ENCODE results near the gene CCDC127. TPM values are rescaled to one million over a fixed set of nuclear protein-coding genes. Genes with fewer than 3 reads are reported as not detected.
"Not testable (repeated sequence)": the region's sequence is repeated elsewhere in the genome, so short reads cannot be mapped to it uniquely, and the experiment has no call there.

Gene CCDC127
- total RNA-seq, 1 donor from 2014 or later, result 7.0 TPM

DNA sequence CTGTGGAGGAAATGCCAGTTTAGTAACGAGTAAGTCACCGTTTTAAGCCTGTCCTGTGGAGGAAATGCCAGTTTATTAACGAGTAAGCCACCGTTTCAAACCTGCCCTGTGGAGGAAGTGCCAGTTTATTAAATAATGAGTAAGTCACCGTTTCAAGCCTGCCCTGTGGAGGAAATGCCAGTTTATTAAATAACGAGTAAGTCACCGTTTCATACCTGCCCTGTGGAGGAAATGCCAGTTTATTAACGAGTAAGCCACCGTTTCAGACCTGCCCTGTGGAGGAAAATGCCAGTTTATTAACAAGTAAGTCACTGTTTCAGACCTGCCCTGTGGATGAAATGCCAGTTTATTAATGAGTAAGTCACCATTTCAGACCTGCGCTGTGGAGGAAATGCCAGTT, 34.6 kb upstream of the CCDC127 start:
- Histone ChIP-seq H3K9ac (no peak overlapping the region), H3K9me3 (ENCODE audit: low read depth) (no peaks in the 10 kb centered on the region), H3K27ac (no peak overlapping the region), H3K4me2 (no peak overlapping the region), H3K4me3 (no peak overlapping the region), H3F3A (ENCODE audit: low read depth) (peaks cover 10% of the 10 kb centered on the region), H3K4me1 (no peaks in the 10 kb centered on the region), H3K27me3 (no peaks in the 10 kb centered on the region), H3K79me2 (ENCODE audit: low read depth) (no peaks in the 10 kb centered on the region), H3K36me3 (peaks cover 21% of the 10 kb centered on the region), H2AFZ (replicated peaks) (no peak overlapping the region), H4K20me1 (ENCODE audit: low read depth) (no peaks in the 10 kb centered on the region)
- no peaks in the 10 kb centered on the region for H3K9me3 Mint-ChIP-seq
- peaks cover 38% of the 10 kb centered on the region for H3K36me3 Mint-ChIP-seq
- H3K27ac Mint-ChIP-seq, result no peak overlapping the region
- H3K4me1 Mint-ChIP-seq, result no peaks in the 10 kb centered on the region
- no peak overlapping the region for H3K4me3 Mint-ChIP-seq
- DNase-seq (ENCODE audit: low spot score), result no peak
- no peaks in the 10 kb centered on the region for H3K27me3 Mint-ChIP-seq (ENCODE audit: insufficient read depth, low read depth)
- TF ChIP-seq, protein P1, sequence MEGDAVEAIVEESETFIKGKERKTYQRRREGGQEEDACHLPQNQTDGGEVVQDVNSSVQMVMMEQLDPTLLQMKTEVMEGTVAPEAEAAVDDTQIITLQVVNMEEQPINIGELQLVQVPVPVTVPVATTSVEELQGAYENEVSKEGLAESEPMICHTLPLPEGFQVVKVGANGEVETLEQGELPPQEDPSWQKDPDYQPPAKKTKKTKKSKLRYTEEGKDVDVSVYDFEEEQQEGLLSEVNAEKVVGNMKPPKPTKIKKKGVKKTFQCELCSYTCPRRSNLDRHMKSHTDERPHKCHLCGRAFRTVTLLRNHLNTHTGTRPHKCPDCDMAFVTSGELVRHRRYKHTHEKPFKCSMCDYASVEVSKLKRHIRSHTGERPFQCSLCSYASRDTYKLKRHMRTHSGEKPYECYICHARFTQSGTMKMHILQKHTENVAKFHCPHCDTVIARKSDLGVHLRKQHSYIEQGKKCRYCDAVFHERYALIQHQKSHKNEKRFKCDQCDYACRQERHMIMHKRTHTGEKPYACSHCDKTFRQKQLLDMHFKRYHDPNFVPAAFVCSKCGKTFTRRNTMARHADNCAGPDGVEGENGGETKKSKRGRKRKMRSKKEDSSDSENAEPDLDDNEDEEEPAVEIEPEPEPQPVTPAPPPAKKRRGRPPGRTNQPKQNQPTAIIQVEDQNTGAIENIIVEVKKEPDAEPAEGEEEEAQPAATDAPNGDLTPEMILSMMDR (IDR thresholded peaks at IDR 0.05), result no peak

DNA sequence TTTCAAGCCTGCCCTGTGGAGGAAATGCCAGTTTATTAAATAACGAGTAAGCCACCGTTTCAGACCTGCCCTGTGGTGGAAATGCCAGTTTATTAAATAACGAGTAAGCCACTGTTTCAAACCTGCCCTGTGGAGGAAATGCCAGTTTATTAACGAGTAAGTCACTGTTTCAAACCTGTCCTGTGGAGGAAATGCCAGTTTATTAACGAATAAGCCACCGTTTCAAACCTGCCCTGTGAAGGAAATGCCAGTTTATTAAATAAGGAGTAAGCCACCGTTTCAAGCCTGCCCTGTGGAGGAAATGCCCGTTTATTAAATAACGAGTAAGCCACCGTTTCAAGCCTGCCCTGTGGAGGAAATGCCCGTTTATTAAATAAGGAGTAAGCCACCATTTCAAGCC, 34.0 kb upstream of the CCDC127 start:
- H3K36me3 Mint-ChIP-seq, result peaks cover 33% of the 10 kb centered on the region
- H3K9me3 ChIP-seq (ENCODE audit: low read depth); H3K9ac ChIP-seq; H3K27me3 ChIP-seq; H4K20me1 ChIP-seq (ENCODE audit: low read depth); H3K4me1 ChIP-seq; H3K4me1 Mint-ChIP-seq; H3K27ac Mint-ChIP-seq; H3K4me2 ChIP-seq; H3K4me3 Mint-ChIP-seq; H2AFZ ChIP-seq (replicated peaks); DNase-seq (ENCODE audit: low spot score); H3K27ac ChIP-seq; H3F3A ChIP-seq (ENCODE audit: low read depth); H3K4me3 ChIP-seq; H3K9me3 Mint-ChIP-seq; H3K79me2 ChIP-seq (ENCODE audit: low read depth); H3K27me3 Mint-ChIP-seq (ENCODE audit: insufficient read depth, low read depth): not testable (repeated sequence)
- H3K36me3 ChIP-seq, result peaks cover 19% of the 10 kb centered on the region

DNA sequence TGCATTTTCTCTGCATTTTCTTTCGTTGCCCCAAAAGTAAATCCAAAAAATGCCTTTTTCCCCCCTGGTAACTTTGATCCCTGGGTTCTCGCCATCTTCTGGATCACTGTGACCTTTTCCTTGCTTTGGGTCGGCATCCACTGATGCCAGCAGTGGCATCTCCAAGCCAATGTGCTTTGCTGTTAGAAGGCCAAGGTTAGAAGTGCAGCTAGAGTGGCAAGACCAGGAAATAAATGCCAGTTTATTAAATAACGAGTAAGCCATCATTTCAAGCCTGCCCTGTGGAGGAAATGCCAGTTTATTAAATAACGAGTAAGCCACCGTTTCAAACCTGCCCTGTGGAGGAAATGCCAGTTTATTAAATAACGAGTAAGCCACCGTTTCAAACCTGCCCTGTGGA, 33.6 kb upstream of the CCDC127 start:
- not testable (repeated sequence) for H3K4me2 ChIP-seq; H4K20me1 ChIP-seq (ENCODE audit: low read depth); H3K4me1 Mint-ChIP-seq; H3K4me1 ChIP-seq; H3K79me2 ChIP-seq (ENCODE audit: low read depth); H3K9ac ChIP-seq; H2AFZ ChIP-seq (replicated peaks); H3K27me3 ChIP-seq; H3K27me3 Mint-ChIP-seq (ENCODE audit: insufficient read depth, low read depth); H3K4me3 ChIP-seq; H3K4me3 Mint-ChIP-seq; H3K27ac Mint-ChIP-seq; H3K27ac ChIP-seq; DNase-seq (ENCODE audit: low spot score); H3K9me3 ChIP-seq (ENCODE audit: low read depth); H3K9me3 Mint-ChIP-seq; H3F3A ChIP-seq (ENCODE audit: low read depth)
- peaks cover 29% of the 10 kb centered on the region for H3K36me3 Mint-ChIP-seq
- peaks cover 16% of the 10 kb centered on the region for H3K36me3 ChIP-seq

DNA sequence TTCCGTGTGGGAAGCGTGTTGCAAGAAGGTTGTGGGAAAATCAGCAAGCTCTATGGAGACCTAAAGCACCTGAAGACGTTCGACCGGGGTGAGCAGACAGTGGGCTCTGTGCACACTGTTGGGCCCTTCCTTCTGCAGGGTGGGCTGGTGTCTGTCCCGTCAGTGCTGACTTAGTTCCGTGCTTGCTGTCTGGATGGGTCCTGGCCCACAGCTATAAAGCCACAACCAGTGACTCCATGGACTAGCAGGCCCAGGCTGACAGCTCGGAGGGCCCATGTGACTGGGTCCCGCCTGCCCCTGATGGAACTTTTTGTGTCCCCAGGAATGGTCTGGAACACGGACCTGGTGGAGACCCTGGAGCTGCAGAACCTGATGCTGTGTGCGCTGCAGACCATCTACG, 33.1 kb upstream of the CCDC127 start:
- not testable (repeated sequence) for H3F3A ChIP-seq (ENCODE audit: low read depth); H3K27me3 Mint-ChIP-seq (ENCODE audit: insufficient read depth, low read depth); H3K27ac ChIP-seq; H3K4me1 Mint-ChIP-seq; H3K9me3 Mint-ChIP-seq; H3K4me3 Mint-ChIP-seq; H3K9ac ChIP-seq; H3K27ac Mint-ChIP-seq; H3K4me2 ChIP-seq; H3K79me2 ChIP-seq (ENCODE audit: low read depth); H3K4me1 ChIP-seq; H4K20me1 ChIP-seq (ENCODE audit: low read depth); H3K9me3 ChIP-seq (ENCODE audit: low read depth); H2AFZ ChIP-seq (replicated peaks); H3K27me3 ChIP-seq; DNase-seq (ENCODE audit: low spot score); H3K4me3 ChIP-seq
- peaks cover 25% of the 10 kb centered on the region for H3K36me3 Mint-ChIP-seq
- peaks cover 16% of the 10 kb centered on the region for H3K36me3 ChIP-seq

DNA sequence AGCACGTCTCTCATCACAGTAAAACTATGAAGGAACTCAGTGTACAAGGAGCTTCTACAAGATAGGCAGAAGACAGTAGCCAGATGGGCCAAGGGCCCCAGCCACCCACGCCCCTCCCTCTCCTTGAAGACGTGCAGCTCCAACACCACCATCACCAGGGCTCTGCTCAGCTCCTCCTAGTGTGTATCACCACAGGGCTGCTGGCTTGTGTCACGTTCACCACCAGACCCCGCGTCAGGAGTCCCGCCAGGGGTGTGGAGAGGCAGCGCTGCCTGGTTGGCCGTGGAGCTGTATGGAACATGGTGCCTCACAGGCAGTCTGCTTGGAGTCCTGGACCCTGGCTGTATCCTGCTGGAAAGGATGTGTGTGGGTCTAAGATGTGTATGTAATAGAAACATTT, 32.4 kb upstream of the CCDC127 start:
- not testable (repeated sequence) for H3K9ac ChIP-seq; H3K27ac ChIP-seq; H3K4me3 ChIP-seq; H2AFZ ChIP-seq (replicated peaks); H3K4me1 ChIP-seq; H3K79me2 ChIP-seq (ENCODE audit: low read depth); H3K27me3 Mint-ChIP-seq (ENCODE audit: insufficient read depth, low read depth); H3F3A ChIP-seq (ENCODE audit: low read depth); H3K27me3 ChIP-seq; H3K4me3 Mint-ChIP-seq; H3K4me1 Mint-ChIP-seq; H3K27ac Mint-ChIP-seq; H3K9me3 Mint-ChIP-seq; H3K9me3 ChIP-seq (ENCODE audit: low read depth); H4K20me1 ChIP-seq (ENCODE audit: low read depth); DNase-seq (ENCODE audit: low spot score); H3K4me2 ChIP-seq
- H3K36me3 ChIP-seq, result peaks cover 16% of the 10 kb centered on the region
- H3K36me3 Mint-ChIP-seq, result peaks cover 22% of the 10 kb centered on the region

DNA sequence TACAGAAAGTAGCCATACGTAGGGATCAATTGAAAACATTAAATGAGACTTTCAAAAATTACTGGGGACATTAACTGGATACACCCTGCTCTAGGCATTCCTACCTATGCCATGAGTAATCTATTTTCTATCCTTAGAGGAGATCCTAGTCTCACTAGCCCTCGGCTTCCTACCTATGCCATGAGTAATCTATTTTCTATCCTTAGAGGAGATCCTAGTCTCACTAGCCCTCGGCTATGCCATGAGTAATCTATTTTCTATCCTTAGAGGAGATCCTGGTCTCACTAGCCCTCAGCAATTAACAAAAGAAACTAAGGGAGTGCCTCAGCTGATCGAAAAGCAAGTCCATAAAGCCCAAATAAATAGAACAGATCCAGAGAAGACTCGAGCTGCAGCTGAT, 27.8 kb upstream of the CCDC127 start:
- H3K4me1 Mint-ChIP-seq; H3F3A ChIP-seq (ENCODE audit: low read depth); H3K4me2 ChIP-seq; H3K27ac Mint-ChIP-seq; H3K9me3 Mint-ChIP-seq; H3K9ac ChIP-seq; H3K27me3 ChIP-seq; H3K9me3 ChIP-seq (ENCODE audit: low read depth); H3K27ac ChIP-seq; H3K4me3 Mint-ChIP-seq; H2AFZ ChIP-seq (replicated peaks); H4K20me1 ChIP-seq (ENCODE audit: low read depth); H3K27me3 Mint-ChIP-seq (ENCODE audit: insufficient read depth, low read depth); DNase-seq (ENCODE audit: low spot score); H3K4me1 ChIP-seq; H3K79me2 ChIP-seq (ENCODE audit: low read depth); H3K4me3 ChIP-seq: not testable (repeated sequence)
- H3K36me3 ChIP-seq, result peaks cover 16% of the 10 kb centered on the region
- peaks cover 26% of the 10 kb centered on the region for H3K36me3 Mint-ChIP-seq

DNA sequence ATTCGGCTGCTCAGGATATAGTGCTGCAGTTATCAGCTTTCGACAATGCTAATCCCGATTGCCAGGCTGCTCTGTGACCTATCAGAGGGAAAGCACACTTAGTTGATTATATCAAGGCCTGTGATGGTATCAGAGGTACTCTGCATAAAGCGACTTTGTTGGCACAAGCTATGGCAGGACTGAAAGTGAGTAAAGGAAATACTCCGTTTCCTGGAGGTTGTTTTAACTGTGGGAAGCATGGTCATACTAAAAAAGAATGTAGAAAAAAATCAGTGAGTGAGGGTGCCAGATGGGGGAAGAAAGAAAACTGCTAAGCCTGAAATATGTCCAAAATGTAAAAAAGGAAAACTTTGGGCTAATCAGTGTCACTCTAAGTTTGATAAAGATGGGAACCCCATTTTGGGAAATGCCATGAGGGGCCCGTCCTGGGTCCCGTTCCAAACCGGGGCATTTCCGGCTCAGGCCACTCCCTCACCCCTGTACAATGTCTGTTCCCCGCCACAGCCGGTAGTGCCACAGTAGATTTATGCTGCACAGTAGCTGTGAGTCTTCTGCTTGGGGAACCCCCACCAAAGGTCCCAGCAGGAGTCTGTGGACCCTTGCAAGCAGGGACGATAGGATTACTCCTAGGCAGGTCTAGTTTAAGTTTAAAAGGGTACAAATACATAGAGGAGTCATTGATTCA, 25.9 kb upstream of the CCDC127 start:
- H3K9me3 Mint-ChIP-seq; H3K27me3 Mint-ChIP-seq (ENCODE audit: insufficient read depth, low read depth); H3K4me3 Mint-ChIP-seq; H3K27me3 ChIP-seq; H2AFZ ChIP-seq (replicated peaks); H3K4me1 ChIP-seq; H3F3A ChIP-seq (ENCODE audit: low read depth); H3K9ac ChIP-seq; DNase-seq (ENCODE audit: low spot score); H3K4me2 ChIP-seq; H3K79me2 ChIP-seq (ENCODE audit: low read depth); H3K27ac Mint-ChIP-seq; H3K27ac ChIP-seq; H4K20me1 ChIP-seq (ENCODE audit: low read depth); H3K9me3 ChIP-seq (ENCODE audit: low read depth); H3K4me1 Mint-ChIP-seq; H3K4me3 ChIP-seq: not testable (repeated sequence)
- peaks cover 33% of the 10 kb centered on the region for H3K36me3 Mint-ChIP-seq
- H3K36me3 ChIP-seq, result peaks cover 17% of the 10 kb centered on the region
